Measurements from ENCODE around the gene SLC27A4.

SLC27A4 gene

GRCh38 chr9:128393970-128394369 is 53.6 kb downstream of the SLC27A4 start (continued):
- TF ChIP-seq AEBP2 (tag by site-specific recombination; IDR thresholded peaks at IDR 0.05; ENCODE audit: borderline replicate concordance) (no peak), ZNF76 (tag by site-specific recombination; IDR thresholded peaks at IDR 0.05; ENCODE audit: borderline replicate concordance, low read depth) (no peak), ZNF560 (tag by site-specific recombination; IDR thresholded peaks at IDR 0.05; ENCODE audit: borderline replicate concordance) (no peak), KLF9 (tag by site-specific recombination; IDR thresholded peaks at IDR 0.05; ENCODE audit: low read depth) (peak; percentile 43)

DNA sequence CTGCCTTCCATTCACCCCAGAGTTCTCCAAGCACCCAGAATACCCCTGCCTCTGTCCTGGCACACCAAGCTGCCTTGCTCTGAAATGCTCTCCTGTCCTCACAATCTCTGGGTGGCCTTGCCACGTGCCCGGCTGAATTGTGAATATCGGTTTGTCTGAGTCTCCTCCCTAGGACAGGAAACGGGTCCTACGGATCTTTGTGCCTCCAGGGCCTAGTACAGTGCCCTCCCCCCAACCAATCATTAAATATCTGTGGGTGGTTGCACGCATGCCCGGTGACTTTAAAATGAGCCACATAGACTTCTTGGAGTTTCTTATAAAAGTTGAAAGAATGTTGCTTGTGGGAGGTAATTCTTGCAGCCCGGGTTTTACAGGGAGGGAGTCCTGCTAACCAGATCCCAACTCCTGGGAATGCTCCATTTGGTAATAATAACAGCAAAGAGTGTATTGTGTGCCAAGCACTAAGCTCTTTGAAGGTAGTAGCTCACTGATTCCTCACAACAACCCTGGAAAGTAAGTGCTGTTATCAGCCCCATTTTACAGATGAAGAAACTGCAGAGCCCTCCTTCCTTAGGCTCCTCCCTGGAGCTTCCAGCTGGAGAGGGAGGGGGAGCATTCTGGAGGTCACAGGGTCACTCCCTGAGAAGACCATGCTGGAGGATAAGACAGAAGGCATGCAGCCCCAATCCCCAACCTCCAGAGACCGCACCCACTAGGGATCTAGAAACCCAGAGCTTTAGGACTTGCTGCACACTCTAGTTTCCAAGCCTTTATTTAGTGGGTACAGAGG is 54.2 kb downstream of the SLC27A4 start:
- Histone ChIP-seq H3K27ac (ENCODE audit: extremely low read depth, low read depth, low read length) (no peak overlapping the region), H3K36me3 (ENCODE audit: control insufficient read depth in 2 of 2, insufficient read depth in 1 of 2, low read length in 2 of 2) (peaks cover 0 to 8% of the 10 kb centered on the region in 2 experiments; a peak in 1 of 3 replicates), H3K9me3 (ENCODE audit: control insufficient read depth, insufficient read depth, low read depth, low read length) (no peaks in the 10 kb centered on the region), H3K4me1 (ENCODE audit: control insufficient read depth, insufficient read depth, low read length) (no peaks in the 10 kb centered on the region), H3K4me3 (ENCODE audit: low read depth, low read length) (no peak overlapping the region)
- ChIA-PET POLR2A (interaction anchor here (0.7 kb wide), 1 partner anchor 11 kb away, joined by 5 read pairs; no protein-coding TSS in a partner anchor), CTCF (interaction anchor here (1.3 kb wide), 1 partner anchor 16 kb away, joined by 5 read pairs; no protein-coding TSS in a partner anchor)
- TF ChIP-seq ZBTB8A (tag by site-specific recombination; IDR thresholded peaks at IDR 0.05): 0 out of 2 replicates have a peak, but pooled peaks have one; percentile 24
- TF ChIP-seq ZNF239 (tag by site-specific recombination; IDR thresholded peaks at IDR 0.05): no peak

- POLR2A ChIA-PET: interaction anchor here (0.7 to 1.8 kb wide), 2 partner anchors 10 to 26 kb away, joined by 3 to 4 read pairs; partner anchors contain the start of gene URM1
- CTCF ChIA-PET: interaction anchor here (0.6 to 0.9 kb wide), 2 partner anchors 24 to 41 kb away, joined by 3 to 4 read pairs; partner anchors contain the start of gene CERCAM
- Histone ChIP-seq H3K4me3 (ENCODE audit: low read depth, low read length) (no peak overlapping the region), H3K4me1 (ENCODE audit: control insufficient read depth, insufficient read depth, low read length) (no peaks in the 10 kb centered on the region), H3K27ac (ENCODE audit: extremely low read depth, low read depth, low read length) (no peak overlapping the region), H3K36me3 (ENCODE audit: control insufficient read depth in 2 of 2, insufficient read depth in 1 of 2, low read length in 2 of 2) (peaks cover 0 to 5% of the 10 kb centered on the region in 2 experiments; a peak in 1 of 3 replicates), H3K9me3 (ENCODE audit: control insufficient read depth, insufficient read depth, low read depth, low read length) (no peaks in the 10 kb centered on the region)
- TF ChIP-seq ZNF701 (tag by site-specific recombination; IDR thresholded peaks at IDR 0.05): no peak
- no peak for TF ChIP-seq ZBTB7A (tag by site-specific recombination; IDR thresholded peaks at IDR 0.05; ENCODE audit: low read depth)
Measured at GRCh38 chr9:128396970-128397613, 56.8 kb downstream of the SLC27A4 start.

DNA sequence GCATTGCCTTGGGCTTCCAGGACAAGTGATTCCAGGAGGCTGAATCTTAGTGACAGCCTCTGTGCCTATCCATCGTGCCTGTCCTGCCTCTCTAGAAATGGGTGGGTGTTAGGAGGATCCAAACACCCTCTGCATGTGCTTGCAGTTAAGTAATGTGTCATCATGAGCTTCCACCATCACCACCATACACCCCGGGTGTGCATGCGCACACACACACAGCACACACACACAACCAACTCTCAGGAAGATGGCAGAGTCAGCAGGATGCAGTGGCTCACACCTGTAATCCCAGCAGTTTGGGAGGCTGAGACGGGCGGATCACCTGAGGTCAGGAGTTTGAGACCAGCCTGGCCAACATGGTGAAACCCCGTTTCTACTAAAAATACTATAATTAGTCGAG is 57.5 kb downstream of the SLC27A4 start:
- POLR2A ChIA-PET: interaction anchor here (1.8 kb wide), 1 partner anchor 26 kb away, joined by 4 read pairs; the partner anchor contains the start of gene URM1
- Histone ChIP-seq H3K36me3 (ENCODE audit: control insufficient read depth in 2 of 2, insufficient read depth in 1 of 2, low read length in 2 of 2) (no peaks in the 10 kb centered on the region), H3K4me1 (ENCODE audit: control insufficient read depth, insufficient read depth, low read length) (no peaks in the 10 kb centered on the region), H3K4me3 (ENCODE audit: low read depth, low read length) (no peak overlapping the region), H3K9me3 (ENCODE audit: control insufficient read depth, insufficient read depth, low read depth, low read length) (no peaks in the 10 kb centered on the region), H3K27ac (ENCODE audit: extremely low read depth, low read depth, low read length) (no peak overlapping the region)
- TF ChIP-seq, protein P1, sequence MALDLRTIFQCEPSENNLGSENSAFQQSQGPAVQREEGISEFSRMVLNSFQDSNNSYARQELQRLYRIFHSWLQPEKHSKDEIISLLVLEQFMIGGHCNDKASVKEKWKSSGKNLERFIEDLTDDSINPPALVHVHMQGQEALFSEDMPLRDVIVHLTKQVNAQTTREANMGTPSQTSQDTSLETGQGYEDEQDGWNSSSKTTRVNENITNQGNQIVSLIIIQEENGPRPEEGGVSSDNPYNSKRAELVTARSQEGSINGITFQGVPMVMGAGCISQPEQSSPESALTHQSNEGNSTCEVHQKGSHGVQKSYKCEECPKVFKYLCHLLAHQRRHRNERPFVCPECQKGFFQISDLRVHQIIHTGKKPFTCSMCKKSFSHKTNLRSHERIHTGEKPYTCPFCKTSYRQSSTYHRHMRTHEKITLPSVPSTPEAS (tag by site-specific recombination; IDR thresholded peaks at IDR 0.05): peak; percentile 70; the same call in 1 of the 2 replicates
- no peak for TF ChIP-seq YY2 (tag by site-specific recombination; IDR thresholded peaks at IDR 0.05)
- no peak for TF ChIP-seq ZNF175 (tag by site-specific recombination; IDR thresholded peaks at IDR 0.05)
- CTCF ChIA-PET: interaction anchor here (0.9 to 1.0 kb wide), 2 partner anchors 23 to 35 kb away, joined by 3 read pairs; partner anchors contain the start of gene CERCAM

Data from HEK293 (cell line).